Cerebellar cortex (tissue), 1 donor: ENCODE measurements around the gene NCAPG2.

Experiments
- DNase-seq: peaks from one replicate; pipeline ENCODE4 v3.0.0-alpha.2; 2015; ENCODE audit warnings: low spot score

NCAPG2 gene, protein sequence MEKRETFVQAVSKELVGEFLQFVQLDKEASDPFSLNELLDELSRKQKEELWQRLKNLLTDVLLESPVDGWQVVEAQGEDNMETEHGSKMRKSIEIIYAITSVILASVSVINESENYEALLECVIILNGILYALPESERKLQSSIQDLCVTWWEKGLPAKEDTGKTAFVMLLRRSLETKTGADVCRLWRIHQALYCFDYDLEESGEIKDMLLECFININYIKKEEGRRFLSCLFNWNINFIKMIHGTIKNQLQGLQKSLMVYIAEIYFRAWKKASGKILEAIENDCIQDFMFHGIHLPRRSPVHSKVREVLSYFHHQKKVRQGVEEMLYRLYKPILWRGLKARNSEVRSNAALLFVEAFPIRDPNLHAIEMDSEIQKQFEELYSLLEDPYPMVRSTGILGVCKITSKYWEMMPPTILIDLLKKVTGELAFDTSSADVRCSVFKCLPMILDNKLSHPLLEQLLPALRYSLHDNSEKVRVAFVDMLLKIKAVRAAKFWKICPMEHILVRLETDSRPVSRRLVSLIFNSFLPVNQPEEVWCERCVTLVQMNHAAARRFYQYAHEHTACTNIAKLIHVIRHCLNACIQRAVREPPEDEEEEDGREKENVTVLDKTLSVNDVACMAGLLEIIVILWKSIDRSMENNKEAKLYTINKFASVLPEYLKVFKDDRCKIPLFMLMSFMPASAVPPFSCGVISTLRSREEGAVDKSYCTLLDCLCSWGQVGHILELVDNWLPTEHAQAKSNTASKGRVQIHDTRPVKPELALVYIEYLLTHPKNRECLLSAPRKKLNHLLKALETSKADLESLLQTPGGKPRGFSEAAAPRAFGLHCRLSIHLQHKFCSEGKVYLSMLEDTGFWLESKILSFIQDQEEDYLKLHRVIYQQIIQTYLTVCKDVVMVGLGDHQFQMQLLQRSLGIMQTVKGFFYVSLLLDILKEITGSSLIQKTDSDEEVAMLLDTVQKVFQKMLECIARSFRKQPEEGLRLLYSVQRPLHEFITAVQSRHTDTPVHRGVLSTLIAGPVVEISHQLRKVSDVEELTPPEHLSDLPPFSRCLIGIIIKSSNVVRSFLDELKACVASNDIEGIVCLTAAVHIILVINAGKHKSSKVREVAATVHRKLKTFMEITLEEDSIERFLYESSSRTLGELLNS

GRCh38 chr7:158704524-158705233 lies at the start of gene NCAPG2:
NCAPG2 (minus strand) TSS chr7:158704804; CDS start chr7:158701899, 2,905 bp downstream.
- DNase-seq = peak; percentile 96

DNA sequence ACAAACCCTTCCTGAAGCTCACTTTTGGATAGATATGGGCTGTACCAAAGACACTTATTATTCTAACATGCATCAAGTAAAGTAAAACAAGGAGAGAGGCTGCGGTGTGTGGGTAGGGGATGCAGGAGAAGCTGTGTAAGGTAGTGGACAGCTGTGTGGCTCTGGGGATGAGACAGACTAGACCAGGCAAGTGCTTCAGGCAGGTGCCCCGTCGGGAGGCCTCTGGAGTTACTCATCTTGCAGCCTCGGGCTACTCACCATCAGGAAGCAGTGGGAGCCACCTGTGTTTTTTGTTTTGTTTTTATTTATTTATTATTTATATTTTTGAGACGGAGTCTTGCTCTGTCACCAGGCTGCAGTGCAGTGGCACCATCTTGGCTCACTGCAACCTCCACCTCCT lies 49.3 kb upstream of the NCAPG2 start:
- no peak for DNase-seq

- no peak for DNase-seq
These were observed 47.1 kb upstream of the NCAPG2 start for GRCh38 chr7:158751751-158752150.

GRCh38 chr7:158751199-158751598 lies 46.6 kb upstream of the NCAPG2 start:
- DNase-seq = no peak

DNA sequence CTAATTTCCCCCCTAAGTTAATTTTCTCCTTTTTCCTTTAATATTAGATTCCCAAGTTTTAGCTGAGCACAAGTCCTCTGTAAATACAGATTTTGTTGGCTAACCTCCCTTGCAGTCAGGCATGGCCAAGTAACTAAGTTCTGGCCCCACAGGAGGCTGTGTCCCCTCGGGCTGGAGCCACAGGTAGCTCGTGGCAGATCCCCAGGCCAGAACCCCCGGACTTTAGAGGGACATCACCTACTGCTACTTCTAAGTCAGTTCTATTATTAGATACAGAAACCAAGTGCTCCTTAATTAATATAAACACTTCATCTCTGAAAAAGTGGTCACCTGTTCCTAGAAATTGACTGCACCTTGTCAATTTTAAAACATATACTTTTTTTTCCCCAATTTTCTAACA lies 46.1 kb upstream of the NCAPG2 start:
- no peak for DNase-seq

DNA sequence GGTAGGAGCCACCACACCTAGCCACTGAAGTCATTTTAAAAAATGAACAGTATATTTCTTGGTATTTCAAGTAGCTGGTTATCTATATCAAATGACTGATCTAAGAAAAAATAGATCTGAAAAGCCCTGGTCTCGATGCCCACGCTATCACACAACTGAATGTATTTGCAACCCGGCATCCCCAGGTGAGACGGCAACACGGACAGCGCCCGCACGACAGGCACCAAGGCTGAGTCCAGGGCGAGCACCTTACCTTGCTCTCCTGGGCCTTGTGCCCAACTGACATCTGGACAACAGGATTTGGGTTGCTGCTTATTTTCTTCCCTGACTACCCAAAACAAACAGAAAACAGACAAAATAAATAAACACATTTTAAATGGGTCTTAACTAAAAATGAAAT lies 44.8 kb upstream of the NCAPG2 start:
- no peak for DNase-seq

GRCh38 chr7:158748335-158748734 lies 43.7 kb upstream of the NCAPG2 start:
- DNase-seq = no peak

GRCh38 chr7:158747408-158747807 lies 42.8 kb upstream of the NCAPG2 start:
- no peak for DNase-seq

- no peak for DNase-seq
These were observed 42.4 kb upstream of the NCAPG2 start for GRCh38 chr7:158746957-158747356.

GRCh38 chr7:158745057-158745715 lies 40.6 kb upstream of the NCAPG2 start:
- no peak for DNase-seq

- no peak for DNase-seq
These were observed 39.5 kb upstream of the NCAPG2 start for GRCh38 chr7:158744070-158744469.

DNA sequence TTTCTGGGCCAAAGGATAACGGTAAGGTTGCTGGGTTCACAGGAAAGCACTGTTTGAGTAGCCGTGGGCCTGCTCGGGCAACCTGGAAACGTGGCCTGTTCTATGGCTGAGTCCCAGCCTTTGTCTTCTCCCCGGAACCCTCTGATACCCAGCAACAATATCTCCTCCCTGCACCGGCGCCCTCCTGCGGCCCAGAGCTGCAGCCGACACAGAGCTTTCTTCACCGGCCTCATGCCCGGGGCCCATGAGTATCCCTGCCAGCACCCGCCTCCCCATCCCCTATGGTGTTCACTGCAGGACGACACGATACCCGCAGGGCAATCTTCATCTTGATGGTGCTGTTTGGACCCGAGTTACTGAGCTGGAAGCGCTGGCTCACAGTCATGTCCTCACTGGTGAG lies 38.6 kb upstream of the NCAPG2 start:
- DNase-seq = no peak

DNA sequence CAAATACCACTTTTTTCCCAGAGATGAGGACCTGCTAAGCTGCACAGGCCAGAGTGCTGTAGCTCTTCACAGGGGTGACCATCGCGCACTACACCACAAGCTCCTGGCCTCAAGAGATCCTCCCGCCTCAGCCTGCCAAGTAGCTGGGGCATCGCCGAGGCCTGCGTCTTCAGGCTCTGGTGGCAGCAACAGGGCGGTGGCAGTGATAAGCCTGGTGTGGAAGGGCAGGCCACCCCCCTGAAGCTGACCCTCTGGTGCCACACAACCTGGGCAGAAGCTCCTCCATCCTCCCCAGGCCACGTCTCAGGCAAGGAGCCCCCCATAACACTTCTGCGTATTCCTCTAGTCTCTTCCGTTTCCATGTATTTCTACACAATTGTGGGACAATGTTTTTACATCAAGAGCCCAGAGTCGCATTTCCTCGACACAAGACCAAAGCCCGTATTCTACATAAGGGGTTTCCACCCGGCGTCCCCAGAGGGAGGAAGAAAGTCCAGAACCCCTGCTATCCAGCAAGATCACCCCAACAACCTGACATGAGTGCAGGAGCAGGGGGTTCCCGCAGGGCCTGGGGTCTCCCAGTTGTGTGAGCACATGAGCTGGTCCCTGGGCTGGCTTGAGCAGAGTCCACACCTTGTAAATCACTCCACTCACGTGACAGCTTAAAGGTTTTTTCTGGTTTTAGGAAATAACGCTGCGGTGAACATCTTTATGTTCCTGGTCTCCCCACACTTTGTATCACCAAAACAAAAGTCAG lies 37.6 kb upstream of the NCAPG2 start:
- DNase-seq = no peak

GRCh38 chr7:158741294-158741666 lies 36.7 kb upstream of the NCAPG2 start:
- no peak for DNase-seq

DNA sequence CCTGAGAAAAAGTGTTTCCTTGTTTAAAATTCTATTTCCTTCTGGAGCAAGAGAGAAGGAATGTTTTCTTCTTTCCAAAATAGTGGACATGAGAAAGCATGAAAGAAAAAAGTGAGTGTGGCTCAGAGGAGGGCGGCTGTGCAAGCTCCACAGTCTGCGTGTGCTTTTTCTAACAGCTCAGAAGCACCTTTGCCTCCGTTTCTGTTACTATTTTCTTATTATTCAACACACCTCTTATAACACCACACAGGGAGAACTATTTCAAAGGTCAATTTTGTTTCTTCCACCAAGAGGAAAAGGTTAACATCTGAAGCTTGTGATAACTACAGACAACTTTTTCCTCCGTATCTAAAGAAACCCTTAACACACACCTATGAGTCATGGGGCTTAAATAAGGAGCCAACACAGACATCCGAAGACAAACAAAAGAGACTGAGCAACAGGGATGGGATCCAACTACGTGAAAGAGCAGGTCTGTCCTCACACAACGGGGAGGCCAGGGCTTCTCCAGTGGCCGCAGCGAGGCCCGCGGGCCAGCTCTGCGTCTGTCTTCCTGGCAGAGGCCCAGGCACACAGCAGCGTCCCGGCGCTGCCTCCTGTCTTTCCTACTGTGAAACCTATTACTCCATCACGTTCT lies 36.2 kb upstream of the NCAPG2 start:
- peak; percentile 51 for DNase-seq

DNA sequence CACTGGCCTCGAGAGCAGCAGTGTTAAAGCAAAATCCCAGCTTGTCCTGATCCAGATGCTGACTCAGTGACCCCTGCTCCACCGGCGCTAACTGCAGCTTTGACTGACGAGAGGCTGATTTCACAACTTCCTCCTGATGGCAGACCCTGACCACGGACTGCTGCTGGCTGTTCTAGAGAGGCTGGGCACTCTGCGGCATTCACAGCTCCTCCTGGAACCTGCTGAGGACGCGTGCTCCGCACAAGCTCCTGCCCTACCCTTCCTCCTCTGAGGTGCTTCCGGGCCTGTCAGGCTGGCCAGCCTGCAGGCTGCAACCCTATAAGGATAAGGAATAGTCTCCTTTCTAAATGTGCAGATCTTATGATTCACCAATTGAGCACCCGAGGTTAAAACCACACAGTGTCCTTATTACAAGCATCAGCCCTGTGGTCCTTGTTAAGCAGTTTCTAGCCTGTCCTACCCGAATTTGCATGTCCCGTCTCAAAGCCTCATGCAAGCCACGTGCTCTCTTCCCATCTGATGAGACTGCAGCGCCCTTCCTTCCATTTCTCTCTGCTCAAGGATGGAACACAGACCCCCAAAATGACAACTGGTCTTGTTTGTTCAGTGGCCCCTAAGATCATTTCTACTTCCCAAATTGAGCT lies 35.5 kb upstream of the NCAPG2 start:
- DNase-seq = no peak

- DNase-seq = no peak
These were observed 34.2 kb upstream of the NCAPG2 start for GRCh38 chr7:158738841-158739240.

- no peak for DNase-seq
These were observed 32.6 kb upstream of the NCAPG2 start for GRCh38 chr7:158737064-158737695.

DNA sequence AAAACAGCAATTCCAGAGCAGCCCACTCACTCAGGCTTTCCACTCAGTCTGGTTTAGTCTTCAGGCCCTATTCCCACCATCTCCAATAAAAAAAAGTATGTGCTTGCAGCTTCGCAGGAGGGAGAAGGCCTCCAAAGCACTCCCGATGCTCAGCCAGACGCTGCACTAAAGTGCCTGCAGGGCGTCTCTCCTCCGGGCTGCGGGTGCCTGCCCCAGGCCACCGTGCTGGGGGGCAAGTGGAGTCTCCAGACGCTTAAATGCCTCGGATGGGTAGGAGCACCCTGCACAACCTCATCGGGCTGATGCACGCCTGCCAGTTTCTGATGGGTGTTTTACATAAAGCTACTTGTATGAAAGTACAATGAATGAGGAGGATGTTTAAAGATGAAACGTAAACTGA lies 31.3 kb upstream of the NCAPG2 start:
- DNase-seq = no peak
